KG1 (cell line): ENCODE data around the gene KCND3.
"Not testable (repeated sequence)": the region's sequence is repeated elsewhere in the genome, so short reads cannot be mapped to it uniquely, and the experiment has no call there.

Experiments used
- DNase-seq: peaks from one replicate; lab custom pipeline; 2025; lab: John Stamatoyannopoulos, UW

The KCND3 gene

DNA sequence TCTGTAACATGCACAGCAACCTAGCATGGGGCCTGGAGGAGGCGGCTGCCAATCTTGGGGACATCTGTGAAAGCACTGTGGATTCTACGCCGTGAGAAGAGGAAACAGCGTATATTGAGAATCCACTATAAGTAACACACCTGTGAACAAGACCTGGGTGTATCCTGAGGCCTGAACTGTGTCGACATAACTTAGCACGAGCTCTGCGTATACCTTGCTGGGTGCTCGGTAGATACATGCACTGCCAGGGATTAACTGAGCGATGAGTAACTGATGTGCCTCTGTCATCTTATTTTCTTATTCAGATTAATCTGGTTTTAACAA is 175.2 kb downstream of the KCND3 start:
- DNase-seq: no peak

DNA sequence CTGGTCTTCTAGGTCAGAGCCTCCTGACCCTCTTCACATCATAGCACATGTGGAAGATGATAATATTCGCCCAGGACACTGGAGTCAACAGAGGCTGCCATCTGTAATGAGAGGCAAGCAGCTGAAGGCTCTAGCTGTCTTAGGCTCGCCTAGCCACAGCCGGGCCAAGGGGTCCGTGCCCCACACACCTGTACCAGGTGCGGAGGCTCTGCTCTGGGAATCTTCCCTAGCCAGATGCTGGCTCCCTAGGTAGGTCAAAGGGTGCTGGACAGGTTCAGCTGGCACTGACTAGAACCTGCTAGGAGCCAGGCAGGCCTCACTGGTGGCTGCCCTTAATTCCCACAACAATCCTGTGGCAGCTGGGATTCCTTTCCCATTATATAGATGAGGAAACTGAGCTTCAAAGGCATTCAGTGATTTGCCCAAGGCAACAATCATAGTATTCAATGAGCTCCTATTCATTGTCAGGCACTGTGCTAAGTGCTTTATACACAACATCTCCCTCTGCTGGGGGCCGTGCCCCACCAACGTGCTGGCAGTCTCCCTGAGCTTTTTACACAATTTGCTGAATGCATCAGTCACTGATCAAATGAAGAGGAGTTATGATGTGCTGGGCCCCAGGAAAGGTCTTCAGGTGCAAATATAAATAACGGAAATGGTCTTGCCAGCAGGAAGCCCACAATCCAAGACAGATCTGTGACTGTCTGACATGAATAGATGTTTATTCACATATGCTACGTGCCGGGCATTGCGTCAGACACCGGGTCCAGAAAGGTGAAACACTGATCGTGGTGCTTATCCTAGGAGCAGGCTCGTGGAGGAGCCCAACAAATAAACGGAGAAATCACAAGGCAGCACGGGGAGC is 175.8 kb downstream of the KCND3 start:
- DNase-seq: no peak

- no peak for DNase-seq
Observed at GRCh38 chr1:111812306-111812705, 177.2 kb downstream of the KCND3 start.

- DNase-seq: no peak
Observed at GRCh38 chr1:111811891-111812290, 177.6 kb downstream of the KCND3 start.

- no peak for DNase-seq
Observed at GRCh38 chr1:111805251-111805650, 184.2 kb downstream of the KCND3 start.

DNA sequence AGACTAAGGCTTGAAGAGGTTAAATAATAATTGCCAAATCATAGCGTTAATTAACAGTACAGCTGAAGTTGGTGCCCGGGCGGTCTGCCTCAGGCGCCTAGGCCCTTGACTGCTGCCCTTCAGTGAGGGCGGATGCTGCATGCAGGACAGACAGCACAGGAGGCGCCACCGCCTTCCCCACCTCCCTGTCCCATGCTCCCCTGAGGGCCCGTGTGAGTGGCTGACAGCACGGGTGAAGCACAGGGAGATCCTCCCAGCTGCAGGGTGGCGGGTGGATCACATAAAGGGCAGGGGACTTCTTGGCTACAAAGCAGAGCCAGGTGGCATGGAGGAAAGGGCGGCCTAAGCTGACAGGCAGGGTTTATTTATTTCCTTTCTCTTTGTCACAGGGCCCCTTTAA is 184.7 kb downstream of the KCND3 start:
- DNase-seq: no peak

- DNase-seq: no peak
Observed at GRCh38 chr1:111803951-111804350, 185.5 kb downstream of the KCND3 start.

GRCh38 chr1:111802984-111803383 is 186.5 kb downstream of the KCND3 start:
- DNase-seq: no peak

- no peak for DNase-seq
Observed at GRCh38 chr1:111802110-111802509, 187.4 kb downstream of the KCND3 start.

GRCh38 chr1:111801071-111801850 is 188.2 kb downstream of the KCND3 start:
- no peak for DNase-seq

DNA sequence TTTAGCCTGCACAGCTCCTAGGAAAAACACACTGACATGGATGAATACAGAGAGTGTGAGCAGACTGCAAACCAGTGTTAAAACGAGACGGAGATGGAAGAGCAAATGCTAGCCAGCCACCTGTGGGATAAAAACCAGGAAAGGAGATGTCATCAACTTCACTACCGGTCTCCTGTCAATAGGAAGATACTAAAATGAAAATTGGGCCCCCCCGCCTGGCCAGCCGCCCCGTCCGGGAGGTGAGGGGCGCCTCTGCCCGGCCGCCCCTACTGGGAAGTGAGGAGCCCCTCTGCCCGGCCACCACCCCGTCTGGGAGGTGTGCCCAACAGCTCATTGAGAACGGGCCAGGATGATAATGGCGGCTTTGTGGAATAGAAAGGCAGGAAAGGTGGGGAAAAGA is 189.7 kb downstream of the KCND3 start:
- DNase-seq: not testable (repeated sequence)

DNA sequence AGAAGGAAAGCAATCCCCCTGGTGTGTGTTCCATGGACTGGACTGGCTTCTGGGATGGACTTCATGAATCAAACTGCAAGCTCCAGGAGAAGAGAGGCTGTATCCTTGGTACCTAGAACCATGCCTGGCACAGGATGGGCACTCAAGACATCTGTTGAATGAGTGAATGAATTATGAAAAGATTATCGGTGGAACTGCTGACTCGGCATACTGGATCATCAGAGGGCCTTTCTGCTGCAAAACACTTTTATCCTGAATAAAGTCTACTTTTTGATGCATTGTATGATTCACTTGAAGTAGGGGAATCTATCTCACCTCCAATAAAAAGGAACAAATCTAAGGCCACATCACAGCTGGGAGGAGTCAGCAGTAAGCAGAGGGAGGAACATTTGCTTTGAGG is 190.9 kb downstream of the KCND3 start:
- no peak for DNase-seq

DNA sequence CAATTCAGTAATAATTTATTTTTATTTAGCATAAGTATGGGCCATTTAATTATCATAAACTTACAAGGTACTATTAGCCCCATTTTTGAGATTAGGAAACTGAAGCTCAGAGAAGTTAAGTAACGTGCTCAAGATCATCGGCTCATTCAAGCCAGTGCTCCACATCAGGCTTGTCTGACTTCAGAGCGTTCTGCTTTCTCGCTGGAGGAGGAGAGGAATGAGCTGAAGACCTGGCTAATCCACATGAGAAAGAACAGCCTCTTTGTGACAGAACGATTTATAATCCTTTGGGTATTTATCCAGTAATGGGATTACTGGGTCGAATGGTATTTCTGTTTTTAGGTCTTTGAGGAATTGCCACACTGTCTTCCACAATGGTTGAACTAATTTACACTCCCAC is 194.1 kb downstream of the KCND3 start:
- DNase-seq: no peak

DNA sequence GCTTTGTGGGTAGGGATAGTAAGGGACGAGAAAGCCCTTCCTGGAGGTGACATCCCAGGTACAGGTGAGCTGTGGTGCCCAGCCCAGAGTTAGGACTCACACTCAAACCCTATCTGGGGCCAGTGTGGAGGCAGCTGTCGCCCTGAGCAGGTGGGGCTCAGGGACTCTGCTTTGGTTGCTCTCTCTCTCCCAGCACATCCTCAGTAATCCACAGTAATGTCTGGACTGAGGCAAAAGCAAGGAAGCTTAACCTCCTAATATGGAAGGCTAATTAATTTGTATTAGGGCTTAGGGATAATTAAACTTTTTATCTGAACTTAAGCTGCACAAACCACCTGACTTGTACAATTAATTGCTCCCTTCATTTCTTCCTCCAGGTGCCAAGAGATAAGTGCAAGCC is 195.5 kb downstream of the KCND3 start:
- DNase-seq: no peak

DNA sequence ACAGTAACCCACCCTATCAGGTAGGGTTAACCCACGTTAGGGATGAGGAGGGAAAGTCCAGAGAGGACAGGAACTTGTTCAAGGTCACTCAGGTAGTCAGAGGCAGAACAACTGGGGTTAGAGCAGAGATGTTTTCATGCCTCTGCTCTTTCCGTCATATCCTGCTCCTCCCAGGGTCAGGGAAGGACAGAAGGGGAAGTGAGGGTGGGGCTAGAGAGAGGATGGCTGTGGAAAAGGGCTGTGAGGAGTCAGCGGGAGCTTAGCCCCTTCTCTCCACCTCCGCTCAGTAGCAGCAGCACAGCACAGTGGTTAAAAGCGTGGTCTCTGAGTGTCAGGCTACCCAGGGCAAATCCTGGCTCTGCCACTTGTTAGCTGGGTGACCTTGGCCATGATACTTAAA is 197.2 kb downstream of the KCND3 start:
- DNase-seq: no peak

- DNase-seq: no peak
Observed at GRCh38 chr1:111791776-111792175, 197.7 kb downstream of the KCND3 start.

GRCh38 chr1:111789666-111790316 is 199.7 kb downstream of the KCND3 start:
- DNase-seq: no peak

DNA sequence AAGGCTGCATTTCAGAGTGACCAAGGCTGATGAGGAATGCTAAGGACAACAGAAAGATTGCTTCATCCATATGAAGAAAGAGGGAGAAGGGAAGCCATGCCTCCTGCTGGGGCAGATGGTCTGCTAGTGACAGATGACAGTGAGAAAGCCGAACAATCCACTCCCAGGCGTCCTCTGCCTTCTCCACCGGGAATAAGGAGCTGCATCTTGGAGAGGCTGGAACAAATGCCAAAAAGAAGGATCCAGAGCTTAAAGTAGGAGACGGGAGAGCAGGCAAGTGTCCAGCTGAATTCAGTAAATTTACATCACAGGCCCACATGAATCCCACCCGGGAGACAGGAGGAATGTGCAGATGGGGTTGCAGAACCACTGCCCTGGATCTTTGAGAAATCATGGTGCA is 200.3 kb downstream of the KCND3 start:
- DNase-seq: no peak

GRCh38 chr1:111786669-111787207 is 202.7 kb downstream of the KCND3 start:
- DNase-seq: no peak

- DNase-seq: no peak
Observed at GRCh38 chr1:111784273-111784901, 205.1 kb downstream of the KCND3 start.

DNA sequence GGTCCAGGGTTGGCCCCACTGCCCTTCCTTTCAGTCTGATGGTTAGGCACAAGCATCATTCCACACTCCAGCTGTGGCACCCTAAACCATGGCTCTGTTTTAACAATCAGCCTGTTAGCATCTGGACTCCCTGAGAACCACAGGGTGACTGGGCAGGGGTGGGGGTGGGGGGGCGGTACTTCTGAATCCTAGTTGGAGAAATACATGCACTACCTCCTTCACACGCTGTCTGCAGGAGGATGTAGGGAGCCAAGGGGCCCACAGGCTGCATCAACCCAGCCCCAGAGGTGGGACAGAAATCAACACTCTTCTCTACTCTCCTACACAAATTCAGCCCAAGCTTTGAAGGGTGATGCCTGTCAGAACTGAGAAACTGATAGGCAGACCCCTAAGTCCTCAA is 209.9 kb downstream of the KCND3 start:
- DNase-seq: no peak

- DNase-seq: no peak
Observed at GRCh38 chr1:111778541-111779051, 210.9 kb downstream of the KCND3 start.
